ENCODE measurements around the gene BTN1A1.
"Not testable (repeated sequence)": the region's sequence is repeated elsewhere in the genome, so short reads cannot be mapped to it uniquely, and the experiment has no call there.

Gene BTN1A1

GRCh38 chr6:26476896-26477295, 23.2 kb upstream of the BTN1A1 start:
- no peak for DNase-seq

GRCh38 chr6:26477426-26477825, 22.7 kb upstream of the BTN1A1 start:
- no peak for DNase-seq

GRCh38 chr6:26478100-26478984, 21.8 kb upstream of the BTN1A1 start:
- DNase-seq = no peak

- DNase-seq = no peak
These were observed 21.2 kb upstream of the BTN1A1 start for GRCh38 chr6:26478985-26479278.

GRCh38 chr6:26482338-26482737, 17.8 kb upstream of the BTN1A1 start:
- no peak for DNase-seq

GRCh38 chr6:26483727-26484126, 16.4 kb upstream of the BTN1A1 start:
- no peak for DNase-seq

GRCh38 chr6:26484161-26484560, 15.9 kb upstream of the BTN1A1 start:
- DNase-seq = no peak

GRCh38 chr6:26485112-26485780, 14.9 kb upstream of the BTN1A1 start:
- DNase-seq = no peak

GRCh38 chr6:26486358-26486757, 13.7 kb upstream of the BTN1A1 start:
- no peak for DNase-seq

- no peak for DNase-seq
These were observed 12.6 kb upstream of the BTN1A1 start for GRCh38 chr6:26487466-26487865.

- DNase-seq = no peak
These were observed 9.8 kb upstream of the BTN1A1 start for GRCh38 chr6:26489996-26490964.

- no peak for DNase-seq
These were observed 8.5 kb upstream of the BTN1A1 start for GRCh38 chr6:26491604-26492003.

GRCh38 chr6:26493258-26493657, 6.8 kb upstream of the BTN1A1 start:
- no peak for DNase-seq

GRCh38 chr6:26494117-26494516, 6.0 kb upstream of the BTN1A1 start:
- no peak for DNase-seq

- DNase-seq = no peak
These were observed 4.8 kb upstream of the BTN1A1 start for GRCh38 chr6:26495281-26495680.

GRCh38 chr6:26497610-26498009, 2.5 kb upstream of the BTN1A1 start:
- DNase-seq = no peak

GRCh38 chr6:26501482-26501986, 1.4 kb downstream of the BTN1A1 start:
- no peak for DNase-seq

- DNase-seq = no peak
These were observed 2.1 kb downstream of the BTN1A1 start for GRCh38 chr6:26502165-26502564.

- DNase-seq = no peak
These were observed 2.5 kb downstream of the BTN1A1 start for GRCh38 chr6:26502626-26503025.

GRCh38 chr6:26507658-26508057, 7.6 kb downstream of the BTN1A1 start:
- no peak for DNase-seq

- DNase-seq = not testable (repeated sequence)
These were observed 10.9 kb downstream of the BTN1A1 start for GRCh38 chr6:26511033-26511432.

- no peak for DNase-seq
These were observed 14.9 kb downstream of the BTN1A1 start for GRCh38 chr6:26514984-26515383.

All from NCI-H187 (cell line).